Embryonic facial prominence (tissue), 1 donor: ENCODE results near the gene CCDC14.
A peak's percentile ranks its signal among the peaks of the same experiment; 100 is the strongest.
"Not testable (repeated sequence)": the region's sequence is repeated elsewhere in the genome, so short reads cannot be mapped to it uniquely, and the experiment has no call there.

Experiments
- DNase-seq: peaks from one replicate; pipeline ENCODE4 v3.0.0-alpha.2; 2016; ENCODE audit errors: extremely low spot score

CCDC14 gene

GRCh38 chr3:123899300-123899865 is 61.6 kb downstream of the CCDC14 start:
- no peak for DNase-seq

- DNase-seq = no peak
Observed at GRCh38 chr3:123893012-123893411, 68.0 kb downstream of the CCDC14 start.

- DNase-seq = no peak
Observed at GRCh38 chr3:123892195-123892594, 68.8 kb downstream of the CCDC14 start.

GRCh38 chr3:123890991-123891390 is 70.0 kb downstream of the CCDC14 start:
- DNase-seq = not testable (repeated sequence)

GRCh38 chr3:123890162-123890561 is 70.9 kb downstream of the CCDC14 start:
- not testable (repeated sequence) for DNase-seq

- no peak for DNase-seq
Observed at GRCh38 chr3:123884993-123885392, 76.0 kb downstream of the CCDC14 start.

- peak; percentile 24 for DNase-seq
Observed at GRCh38 chr3:123884203-123884831, 76.7 kb downstream of the CCDC14 start, which contains the start of gene MYLK. MYLK (minus strand) TSS chr3:123884332; CDS start chr3:123793841, 90,491 bp downstream.

- DNase-seq = no peak
Observed at GRCh38 chr3:123883701-123884202, 77.3 kb downstream of the CCDC14 start.

- no peak for DNase-seq
Observed at GRCh38 chr3:123883111-123883510, 77.9 kb downstream of the CCDC14 start.

- DNase-seq = no peak
Observed at GRCh38 chr3:123881771-123882170, 79.3 kb downstream of the CCDC14 start.

GRCh38 chr3:123880998-123881561 is 79.9 kb downstream of the CCDC14 start:
- no peak for DNase-seq

GRCh38 chr3:123878807-123879206 is 82.2 kb downstream of the CCDC14 start:
- DNase-seq = no peak

- no peak for DNase-seq
Observed at GRCh38 chr3:123877965-123878364, 83.1 kb downstream of the CCDC14 start.

GRCh38 chr3:123877466-123877865 is 83.6 kb downstream of the CCDC14 start:
- no peak for DNase-seq

GRCh38 chr3:123876858-123877257 is 84.2 kb downstream of the CCDC14 start:
- DNase-seq = no peak

- DNase-seq = no peak
Observed at GRCh38 chr3:123872621-123873020, 88.4 kb downstream of the CCDC14 start.

- no peak for DNase-seq
Observed at GRCh38 chr3:123871946-123872345, 89.1 kb downstream of the CCDC14 start.

GRCh38 chr3:123870033-123870432 is 91.0 kb downstream of the CCDC14 start:
- DNase-seq = no peak

- DNase-seq = no peak
Observed at GRCh38 chr3:123869165-123869564, 91.9 kb downstream of the CCDC14 start.

GRCh38 chr3:123864706-123865105 is 96.3 kb downstream of the CCDC14 start:
- no peak for DNase-seq
